Fibroblast of lung (primary cell): Measurements from ENCODE around the gene VPS41.

Experiments used
- EZH2 ChIP-seq: IDR thresholded peaks from 2 replicates; pipeline ENCODE4 v1.5.1; 2012; ENCODE audit warnings: low read length, control low read depth, mild to moderate bottlenecking; ENCODE audit errors: missing control alignments
- TF ChIP-seq, protein P1 (sequence below), 2 donors: IDR thresholded peaks in 1 of 2; conservative IDR thresholded peaks in 1 of 2; 1 replicate in 1 of 2; 2 replicates in 1 of 2; pipeline ENCODE4 v1.5.1; 2011 to 2012; ENCODE audit warnings: low read length in 2 of 2, control low read depth in 1 of 2, inconsistent platforms in 1 of 2, low read depth in 1 of 2, mild to moderate bottlenecking in 1 of 2

DNA sequence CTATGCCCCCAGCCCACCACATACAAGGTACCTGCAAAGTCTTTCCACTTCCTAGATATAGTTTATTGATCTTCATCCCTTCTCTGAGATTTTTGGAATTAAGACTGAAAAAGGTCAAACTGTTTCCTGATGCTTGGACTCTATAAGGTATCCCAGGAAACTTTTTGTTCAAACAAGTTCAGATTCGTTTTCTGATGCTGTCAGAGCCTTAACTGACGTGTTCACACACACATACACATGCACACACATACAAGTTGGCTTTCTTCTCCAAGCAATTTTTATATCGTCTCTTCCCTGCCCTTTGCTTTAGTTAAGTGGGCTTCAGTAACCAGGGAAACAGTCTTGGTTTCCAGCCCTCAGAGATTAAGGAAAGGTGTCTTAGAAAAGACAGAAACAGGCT lies 11.7 kb upstream of the VPS41 start:
- TF ChIP-seq, protein P1, sequence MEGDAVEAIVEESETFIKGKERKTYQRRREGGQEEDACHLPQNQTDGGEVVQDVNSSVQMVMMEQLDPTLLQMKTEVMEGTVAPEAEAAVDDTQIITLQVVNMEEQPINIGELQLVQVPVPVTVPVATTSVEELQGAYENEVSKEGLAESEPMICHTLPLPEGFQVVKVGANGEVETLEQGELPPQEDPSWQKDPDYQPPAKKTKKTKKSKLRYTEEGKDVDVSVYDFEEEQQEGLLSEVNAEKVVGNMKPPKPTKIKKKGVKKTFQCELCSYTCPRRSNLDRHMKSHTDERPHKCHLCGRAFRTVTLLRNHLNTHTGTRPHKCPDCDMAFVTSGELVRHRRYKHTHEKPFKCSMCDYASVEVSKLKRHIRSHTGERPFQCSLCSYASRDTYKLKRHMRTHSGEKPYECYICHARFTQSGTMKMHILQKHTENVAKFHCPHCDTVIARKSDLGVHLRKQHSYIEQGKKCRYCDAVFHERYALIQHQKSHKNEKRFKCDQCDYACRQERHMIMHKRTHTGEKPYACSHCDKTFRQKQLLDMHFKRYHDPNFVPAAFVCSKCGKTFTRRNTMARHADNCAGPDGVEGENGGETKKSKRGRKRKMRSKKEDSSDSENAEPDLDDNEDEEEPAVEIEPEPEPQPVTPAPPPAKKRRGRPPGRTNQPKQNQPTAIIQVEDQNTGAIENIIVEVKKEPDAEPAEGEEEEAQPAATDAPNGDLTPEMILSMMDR (conservative IDR thresholded peaks at IDR 0.05 in 1 of 2, IDR thresholded peaks at IDR 0.05 in 1 of 2; ENCODE audit: low read depth in 1 of 2, low read length in 2 of 2), result no peak
- TF ChIP-seq EZH2, result no peak
